PC-3 (cell line): ENCODE data around the gene SCN8A. TPM values are rescaled to one million over a fixed set of nuclear protein-coding genes. Genes with fewer than 3 reads are reported as not detected.

Source experiments
- ATAC-seq: fragments of 200-7000 bp; cut with Tn5 transposase; 2 replicates; pipeline ENCODE4 v1.9.1; 2020; ENCODE audit warnings: mild to moderate bottlenecking, moderate library complexity
- BruUV-seq: library from RNA; stranded (reverse); fragments of 400-500 nt; replicated peaks from 2 replicates; lab custom pipeline; 2021; lab: Mats Ljungman, UMichigan
- CTCF ChIA-PET: fragments of 300-600 bp; sonication (Branson Sonifier 250); formaldehyde crosslinking; loops from one replicate; lab custom pipeline; 2022; ENCODE audit warnings: antibody characterized with exemption; lab: Charles Lee
- POLR2A ChIA-PET: fragments of 300-600 bp; sonication (Branson Sonifier 250); formaldehyde crosslinking; loops from one replicate; lab custom pipeline; 2022; ENCODE audit warnings: antibody characterized with exemption; ENCODE audit not compliant: unreplicated experiment; lab: Charles Lee
- DNase-seq: peaks from one replicate; pipeline ENCODE4 v3.0.0-alpha.2; 2015
- H2AFZ ChIP-seq: fragments of 300-600 bp; sonication (generic); 2 replicates; pipeline ENCODE4 v1.6.0; 2016; ENCODE audit warnings: antibody characterized with exemption, low read length
- H3F3A ChIP-seq: fragments of 300-600 bp; sonication (generic); one replicate; pipeline ENCODE4 v1.6.0; 2017; ENCODE audit warnings: antibody characterized with exemption, low read length, control low read depth, mild to moderate bottlenecking; ENCODE audit not compliant: unreplicated experiment
- H3K27ac ChIP-seq: fragments of 300-600 bp; sonication (generic); 2 replicates; pipeline ENCODE4 v1.5.1; 2016; ENCODE audit warnings: mild to moderate bottlenecking, low read length
- H3K27me3 ChIP-seq: fragments of 300-600 bp; sonication (generic); 2 replicates; pipeline ENCODE4 v1.6.1; 2016; ENCODE audit warnings: low read length, mixed read lengths
- H3K36me3 ChIP-seq: fragments of 300-600 bp; sonication (generic); 2 replicates; pipeline ENCODE4 v1.6.1; 2016; ENCODE audit warnings: low read depth, mixed run types, low read length, mixed read lengths
- H3K4me1 ChIP-seq: fragments of 300-600 bp; sonication (generic); 2 replicates; pipeline ENCODE4 v1.5.1; 2016; ENCODE audit warnings: low read length; ENCODE audit not compliant: insufficient read depth
- H3K4me2 ChIP-seq: fragments of 300-600 bp; sonication (generic); 2 replicates; pipeline ENCODE4 v1.6.0; 2016; ENCODE audit warnings: low read length
- H3K4me3 ChIP-seq: fragments of 300-600 bp; sonication (generic); 2 replicates; pipeline ENCODE4 v1.5.1; 2016; ENCODE audit warnings: mild to moderate bottlenecking, low read length, mixed read lengths
- H3K79me2 ChIP-seq: fragments of 300-600 bp; sonication (generic); 2 replicates; pipeline ENCODE4 v1.6.1; 2017; ENCODE audit warnings: low read length, mixed read lengths
- H3K9ac ChIP-seq: fragments of 300-600 bp; sonication (generic); 2 replicates; pipeline ENCODE4 v1.6.0; 2016; ENCODE audit warnings: mild to moderate bottlenecking, low read length
- H3K9me2 ChIP-seq: fragments of 300-600 bp; sonication (generic); replicated peaks from 2 replicates; pipeline ENCODE4 v1.6.1; 2016; ENCODE audit warnings: mixed run types, low read length, mixed read lengths
- H3K9me3 ChIP-seq: fragments of 300-600 bp; sonication (generic); 2 replicates; pipeline ENCODE4 v1.6.1; 2016; ENCODE audit warnings: low read length, mixed read lengths
- H4K20me1 ChIP-seq: fragments of 300-600 bp; sonication (generic); 2 replicates; pipeline ENCODE4 v1.6.1; 2016; ENCODE audit warnings: low read length, mixed read lengths
- EZH2 ChIP-seq: fragments of 300-600 bp; sonication (generic); IDR thresholded peaks from one replicate; pipeline ENCODE4 v1.6.1; 2017; ENCODE audit warnings: antibody characterized with exemption, mild to moderate bottlenecking, low read length; ENCODE audit not compliant: unreplicated experiment
- EZH2phosphoT487 ChIP-seq: fragments of 300-600 bp; sonication (generic); IDR thresholded peaks from 2 replicates; pipeline ENCODE4 v1.6.1; 2018; ENCODE audit warnings: mild to moderate bottlenecking, antibody characterized with exemption, low read length, borderline replicate concordance
- intact Hi-C: fragments of 100-400 bp; cut with micrococcal nuclease; formaldehyde crosslinking; loops from 2 replicates; pipeline ENCODE4 v1.9.0; 2023
- total RNA-seq: library from RNA; depleted of rRNA; stranded (reverse); fragments of >200 nt; gene quantifications from 2 replicates; pipeline ENCODE4 v1.2.3, GENCODE V29; 2014
- TF ChIP-seq, protein P1 (sequence below): fragments of 300-600 bp; sonication (generic); conservative IDR thresholded peaks from 2 replicates; pipeline ENCODE4 v1.5.1; 2017; ENCODE audit warnings: antibody characterized with exemption, low read depth, mild to moderate bottlenecking, low read length

Gene SCN8A
- total RNA-seq, 1 experiment from 2014 or later, result 12.7 TPM

DNA sequence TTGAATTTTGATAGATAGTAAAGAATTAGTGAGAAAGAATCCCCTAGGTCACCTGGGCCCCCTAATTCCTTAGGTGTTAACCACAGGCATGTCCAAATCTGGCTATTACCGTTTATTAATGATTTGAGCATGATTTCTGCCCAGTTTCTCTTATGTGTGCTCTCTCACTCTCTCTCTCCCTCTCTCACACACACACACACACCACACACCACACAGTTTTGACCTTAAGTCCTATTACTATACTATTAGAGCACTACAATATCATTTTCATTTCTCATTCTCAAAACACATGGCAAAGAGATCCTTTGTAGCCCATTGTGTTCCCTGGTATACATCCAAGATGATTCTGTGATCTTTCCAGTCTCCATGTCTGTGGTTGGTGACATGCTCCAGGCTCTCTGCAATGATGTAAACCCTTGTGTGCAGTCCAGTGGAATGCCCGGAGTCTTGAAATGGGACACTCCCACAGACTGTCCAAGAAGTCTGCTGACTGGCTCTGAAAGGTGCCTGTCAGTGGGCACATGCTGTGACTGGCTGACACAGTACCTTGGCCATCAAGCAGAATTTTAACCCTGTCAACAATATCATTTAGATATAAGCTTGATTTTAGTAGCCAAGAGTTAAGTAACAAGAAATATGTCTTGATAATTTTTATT, 161.3 kb downstream of the SCN8A start:
- Histone ChIP-seq H3K9ac (no peak overlapping the region), H3K27ac (no peak overlapping the region), H3K9me3 (no peaks in the 10 kb centered on the region), H3K4me2 (no peak overlapping the region), H3K4me1 (no peaks in the 10 kb centered on the region), H3K27me3 (no peaks in the 10 kb centered on the region), H2AFZ (no peak overlapping the region), H3K36me3 (peaks cover 12% of the 10 kb centered on the region; the same call in 1 of the 2 replicates), H4K20me1 (no peaks in the 10 kb centered on the region), H3K4me3 (no peak overlapping the region), H3F3A (no peaks in the 10 kb centered on the region), H3K79me2 (no peaks in the 10 kb centered on the region), H3K9me2 (no peaks in the 10 kb centered on the region)
- peak; percentile 50 for ATAC-seq
- POLR2A ChIA-PET, result no interaction called here
- DNase-seq, result peak; percentile 33
- BruUV-seq, result no TSS peak
- CTCF ChIA-PET, result no interaction called here
- no peak for TF ChIP-seq EZH2phosphoT487
- TF ChIP-seq, protein P1, sequence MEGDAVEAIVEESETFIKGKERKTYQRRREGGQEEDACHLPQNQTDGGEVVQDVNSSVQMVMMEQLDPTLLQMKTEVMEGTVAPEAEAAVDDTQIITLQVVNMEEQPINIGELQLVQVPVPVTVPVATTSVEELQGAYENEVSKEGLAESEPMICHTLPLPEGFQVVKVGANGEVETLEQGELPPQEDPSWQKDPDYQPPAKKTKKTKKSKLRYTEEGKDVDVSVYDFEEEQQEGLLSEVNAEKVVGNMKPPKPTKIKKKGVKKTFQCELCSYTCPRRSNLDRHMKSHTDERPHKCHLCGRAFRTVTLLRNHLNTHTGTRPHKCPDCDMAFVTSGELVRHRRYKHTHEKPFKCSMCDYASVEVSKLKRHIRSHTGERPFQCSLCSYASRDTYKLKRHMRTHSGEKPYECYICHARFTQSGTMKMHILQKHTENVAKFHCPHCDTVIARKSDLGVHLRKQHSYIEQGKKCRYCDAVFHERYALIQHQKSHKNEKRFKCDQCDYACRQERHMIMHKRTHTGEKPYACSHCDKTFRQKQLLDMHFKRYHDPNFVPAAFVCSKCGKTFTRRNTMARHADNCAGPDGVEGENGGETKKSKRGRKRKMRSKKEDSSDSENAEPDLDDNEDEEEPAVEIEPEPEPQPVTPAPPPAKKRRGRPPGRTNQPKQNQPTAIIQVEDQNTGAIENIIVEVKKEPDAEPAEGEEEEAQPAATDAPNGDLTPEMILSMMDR, result no peak
- no peak for TF ChIP-seq EZH2
- intact Hi-C loops, result no loop called here

DNA sequence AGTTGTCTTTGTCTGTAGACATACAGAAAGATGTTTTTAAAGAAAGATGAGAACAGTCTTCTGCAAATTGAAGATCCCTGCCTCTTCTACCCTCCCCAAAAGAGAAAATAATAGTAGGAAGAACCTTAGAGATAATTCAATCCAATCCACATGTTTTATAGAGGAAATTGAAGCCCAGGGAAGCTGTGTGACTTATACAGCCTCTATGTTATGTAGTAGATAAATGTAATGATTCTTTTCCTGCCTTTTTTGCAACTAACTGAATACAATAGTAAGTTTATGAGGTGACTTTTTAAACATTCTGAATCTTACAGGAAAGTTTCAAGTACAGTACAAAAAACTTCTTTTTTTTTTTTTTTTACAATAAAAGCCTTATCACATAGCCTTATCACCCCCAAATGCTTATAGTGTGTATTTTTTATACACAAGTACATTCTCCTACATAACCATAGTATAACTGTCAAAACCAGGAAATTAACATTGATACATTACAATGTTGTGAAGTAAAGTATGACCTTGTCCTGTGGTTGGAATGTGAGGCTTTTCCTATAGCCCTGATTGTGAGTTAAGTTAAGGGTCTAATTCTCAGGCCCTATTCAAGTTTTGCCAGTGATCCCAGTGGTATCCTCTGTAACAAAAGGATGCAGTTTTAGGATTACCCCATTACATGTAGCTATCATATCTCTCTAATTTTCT, 163.1 kb downstream of the SCN8A start:
- CTCF ChIA-PET, result no interaction called here
- no peak for ATAC-seq
- no peaks in the 10 kb centered on the region for H3K9me2 ChIP-seq

More for the DNA sequence above, 163.1 kb downstream of the SCN8A start:
- no peak for DNase-seq
- H3K4me2 ChIP-seq, result no peak overlapping the region
- no peak overlapping the region for H3K4me3 ChIP-seq
- H2AFZ ChIP-seq, result no peak overlapping the region
- no TSS peak for BruUV-seq
- TF ChIP-seq EZH2, result no peak
- TF ChIP-seq, protein P1, result no peak
- no peak for TF ChIP-seq EZH2phosphoT487
- no peak overlapping the region for H3K9ac ChIP-seq
- no peaks in the 10 kb centered on the region for H3K79me2 ChIP-seq
- H3K4me1 ChIP-seq, result peaks cover 5% of the 10 kb centered on the region; the same call in 1 of the 2 replicates
- no peaks in the 10 kb centered on the region for H3K9me3 ChIP-seq
- no peaks in the 10 kb centered on the region for H4K20me1 ChIP-seq
- no peak overlapping the region for H3K27ac ChIP-seq
- POLR2A ChIA-PET, result no interaction called here
- H3K36me3 ChIP-seq, result peaks cover 9% of the 10 kb centered on the region; the same call in 1 of the 2 replicates
- intact Hi-C loops, result no loop called here
- H3K27me3 ChIP-seq, result no peaks in the 10 kb centered on the region
- no peaks in the 10 kb centered on the region for H3F3A ChIP-seq
